Gastrocnemius medialis (tissue), 4 donors: Measurements from ENCODE around the gene OR5AR1. TPM values are rescaled to one million over a fixed set of nuclear protein-coding genes. Genes with fewer than 3 reads are reported as not detected.

ENCODE experiments used
- ATAC-seq, 2 donors: fragments of 150-250 bp; one replicate each; pipeline ENCODE4 v1.9.1; 2016
- DNase-seq, 2 donors: peaks; one replicate each; pipeline ENCODE4 v3.0.0-alpha.2; 2019
- H3K27ac ChIP-seq, 4 donors: fragments of 200-600 bp; sonication (generic); 1 replicate in 1 of 4; 2 replicates in 3 of 4; pipeline ENCODE4 v1.5.1; 2016 to 2018; ENCODE audit warnings: mild to moderate bottlenecking in 2 of 4, moderate library complexity in 1 of 4
- H3K27me3 ChIP-seq, 3 donors: fragments of 200-600 bp; sonication (generic) in 2 of 3; 1 replicate in 1 of 3; 2 replicates in 2 of 3; pipeline versions ENCODE4 v1.5.1 to v1.6.0; 2016 to 2019; ENCODE audit warnings: mild to moderate bottlenecking in 1 of 3, moderate library complexity in 1 of 3
- H3K36me3 ChIP-seq, 2 donors: fragments of 200-600 bp; sonication (generic) in 1 of 2; one replicate each; pipeline ENCODE4 v1.5.1; 2017 to 2018
- H3K4me1 ChIP-seq, 2 donors: fragments of 200-600 bp; sonication (generic) in 1 of 2; one replicate each; pipeline ENCODE4 v1.5.1; 2016 to 2017; ENCODE audit warnings: mild to moderate bottlenecking in 2 of 2
- H3K4me3 ChIP-seq, 4 donors: fragments of 200-600 bp; sonication (generic) in 3 of 4; 1 replicate in 1 of 4; 2 replicates in 3 of 4; pipeline ENCODE4 v1.5.1; 2016 to 2019; ENCODE audit warnings: mild to moderate bottlenecking in 2 of 4
- H3K9me3 ChIP-seq, 3 donors: fragments of 200-600 bp; sonication (generic) in 2 of 3; 1 replicate in 1 of 3; 2 replicates in 2 of 3; pipeline ENCODE4 v1.5.1; 2016 to 2019
- POLR2A ChIP-seq, 2 donors: fragments of 450-650 bp; IDR thresholded peaks; one replicate each; pipeline ENCODE4 v1.6.1; 2017; ENCODE audit warnings: antibody characterized with exemption in 2 of 2, mild to moderate bottlenecking in 2 of 2, moderate library complexity in 2 of 2
- in situ Hi-C, 4 donors: fragments of 200-750 bp; cut with MboI; loops; one replicate each; pipeline versions ENCODE4 v1.15.0 to v1.8.0; 2017; ENCODE audit warnings: low sequenced_read_pairs in 4 of 4
- intact Hi-C: fragments of 100-400 bp; cut with DNase I; formaldehyde crosslinking; loops from one replicate; pipeline ENCODE4 v1.15.1; 2023; ENCODE audit warnings: low total_unique reads
- total RNA-seq, 4 donors: library from RNA; depleted of rRNA; stranded (reverse); fragments of >200 nt; gene quantifications; one replicate each; pipeline versions ENCODE4 v1.1.0 to v1.2.3, GENCODE V29; 2016
- TF ChIP-seq, protein P1 (sequence below), 5 experiments: fragments of 450-650 bp in 3 of 5; fragments of 200-600 bp in 2 of 5; sonication (generic) in 2 of 5; IDR thresholded peaks in 4 of 5; conservative IDR thresholded peaks in 1 of 5; 1 replicate in 4 of 5; 2 replicates in 1 of 5; pipeline ENCODE4 v1.5.1; 2016 to 2019; ENCODE audit warnings: antibody characterized with exemption in 5 of 5, mild to moderate bottlenecking in 3 of 5, moderate library complexity in 3 of 5

OR5AR1 gene
- total RNA-seq, 4 donors from 2014 or later: not detected

DNA sequence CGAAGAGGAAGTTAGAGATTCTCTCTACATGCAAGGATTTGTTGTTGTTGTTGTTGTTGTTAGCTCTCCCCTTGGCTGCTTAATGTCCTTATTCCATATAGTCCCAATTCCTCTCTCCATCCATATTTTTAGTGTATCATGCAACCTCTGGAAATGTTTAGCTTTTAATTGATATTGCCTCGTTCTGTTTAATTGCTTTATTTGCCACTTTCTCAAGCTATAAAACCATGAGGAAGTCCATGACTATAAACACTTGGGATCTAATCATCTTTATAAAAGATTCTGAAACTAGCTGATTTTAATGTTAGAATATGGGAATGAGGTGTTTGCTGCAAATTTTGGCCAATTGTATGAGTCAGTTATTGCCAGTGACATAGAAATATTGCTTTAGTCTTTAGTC, 29.9 kb downstream of the OR5AR1 start:
- no peaks in the 10 kb centered on the region for H3K27me3 ChIP-seq
- in situ Hi-C loops (no loop called here), intact Hi-C loops (no loop called here)
- no peak overlapping the region for H3K27ac ChIP-seq
- DNase-seq (no peak), ATAC-seq (no peak)
- no peaks in the 10 kb centered on the region for H3K36me3 ChIP-seq
- no peaks in the 10 kb centered on the region for H3K4me1 ChIP-seq
- no peak overlapping the region for H3K4me3 ChIP-seq
- TF ChIP-seq, protein P1, sequence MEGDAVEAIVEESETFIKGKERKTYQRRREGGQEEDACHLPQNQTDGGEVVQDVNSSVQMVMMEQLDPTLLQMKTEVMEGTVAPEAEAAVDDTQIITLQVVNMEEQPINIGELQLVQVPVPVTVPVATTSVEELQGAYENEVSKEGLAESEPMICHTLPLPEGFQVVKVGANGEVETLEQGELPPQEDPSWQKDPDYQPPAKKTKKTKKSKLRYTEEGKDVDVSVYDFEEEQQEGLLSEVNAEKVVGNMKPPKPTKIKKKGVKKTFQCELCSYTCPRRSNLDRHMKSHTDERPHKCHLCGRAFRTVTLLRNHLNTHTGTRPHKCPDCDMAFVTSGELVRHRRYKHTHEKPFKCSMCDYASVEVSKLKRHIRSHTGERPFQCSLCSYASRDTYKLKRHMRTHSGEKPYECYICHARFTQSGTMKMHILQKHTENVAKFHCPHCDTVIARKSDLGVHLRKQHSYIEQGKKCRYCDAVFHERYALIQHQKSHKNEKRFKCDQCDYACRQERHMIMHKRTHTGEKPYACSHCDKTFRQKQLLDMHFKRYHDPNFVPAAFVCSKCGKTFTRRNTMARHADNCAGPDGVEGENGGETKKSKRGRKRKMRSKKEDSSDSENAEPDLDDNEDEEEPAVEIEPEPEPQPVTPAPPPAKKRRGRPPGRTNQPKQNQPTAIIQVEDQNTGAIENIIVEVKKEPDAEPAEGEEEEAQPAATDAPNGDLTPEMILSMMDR (IDR thresholded peaks at IDR 0.05 in 4 of 5, conservative IDR thresholded peaks at IDR 0.05 in 1 of 5): no peak
- TF ChIP-seq POLR2A (IDR thresholded peaks at IDR 0.05): no peak
- no peaks in the 10 kb centered on the region for H3K9me3 ChIP-seq

DNA sequence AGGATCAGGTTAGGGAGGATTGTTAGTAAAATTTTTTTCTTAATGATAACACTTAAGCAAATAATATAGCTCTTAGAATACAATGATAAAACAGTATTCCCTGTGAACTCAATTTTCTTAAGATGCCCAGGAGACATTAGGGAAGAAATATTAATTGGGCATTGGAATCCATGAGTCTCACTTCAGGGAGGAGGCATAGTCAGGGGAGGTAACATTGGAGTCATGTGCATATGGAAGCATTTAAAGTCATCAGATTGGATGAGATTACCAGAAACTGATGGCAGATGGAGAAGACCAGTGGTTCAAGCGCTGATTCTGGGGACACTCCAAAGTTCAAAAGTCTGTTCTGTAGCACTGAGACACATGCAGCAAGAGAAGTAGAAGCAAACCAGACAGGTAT, 35.3 kb downstream of the OR5AR1 start, which contains the start of gene OR9G1:
Gene OR9G1, plus strand, starts transcription at position 301 of the 400 bp plus-strand sequence. CDS start 1,293 bp downstream, outside the sequence.
- intact Hi-C loops (no loop called here), in situ Hi-C loops (no loop called here)
- no peak within 1 kb of the TSS for H3K4me3 ChIP-seq
- no peaks in the 10 kb centered on the region for H3K9me3 ChIP-seq
- TF ChIP-seq POLR2A (IDR thresholded peaks at IDR 0.05): no peak
- TF ChIP-seq, protein P1 (IDR thresholded peaks at IDR 0.05 in 4 of 5, conservative IDR thresholded peaks at IDR 0.05 in 1 of 5): no peak
- H3K4me1 ChIP-seq: no peaks in the 10 kb centered on the region
- no peaks in the 10 kb centered on the region for H3K36me3 ChIP-seq
- no peak within 1 kb of the TSS for H3K27ac ChIP-seq
- H3K27me3 ChIP-seq: no peaks in the 10 kb centered on the region
- DNase-seq (no peak), ATAC-seq (no peak)

DNA sequence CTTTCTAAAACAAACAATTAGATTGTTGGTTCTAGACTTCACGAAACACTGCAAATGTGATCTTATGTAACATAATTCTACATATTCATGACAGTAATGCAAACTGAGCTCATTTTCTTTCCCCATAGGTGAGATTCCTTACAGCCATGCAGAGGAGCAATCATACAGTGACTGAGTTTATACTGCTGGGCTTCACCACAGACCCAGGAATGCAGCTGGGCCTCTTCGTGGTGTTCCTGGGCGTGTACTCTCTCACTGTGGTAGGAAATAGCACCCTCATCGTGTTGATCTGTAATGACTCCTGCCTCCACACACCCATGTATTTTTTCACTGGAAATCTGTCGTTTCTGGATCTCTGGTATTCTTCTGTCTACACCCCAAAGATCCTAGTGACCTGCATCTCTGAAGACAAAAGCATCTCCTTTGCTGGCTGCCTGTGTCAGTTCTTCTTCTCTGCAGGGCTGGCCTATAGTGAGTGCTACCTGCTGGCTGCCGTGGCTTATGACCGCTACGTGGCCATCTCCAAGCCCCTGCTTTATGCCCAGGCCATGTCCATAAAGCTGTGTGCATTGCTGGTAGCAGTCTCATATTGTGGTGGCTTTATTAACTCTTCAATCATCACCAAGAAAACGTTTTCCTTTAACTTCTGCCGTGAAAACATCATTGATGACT, 36.9 kb downstream of the OR5AR1 start:
- no peak for DNase-seq
- H3K4me3 ChIP-seq: no peak overlapping the region
- H3K27ac ChIP-seq: no peak overlapping the region
- intact Hi-C loops: no loop called here
- no peak for ATAC-seq
- in situ Hi-C loops: no loop called here
- no peaks in the 10 kb centered on the region for H3K27me3 ChIP-seq
- H3K36me3 ChIP-seq: no peaks in the 10 kb centered on the region
- TF ChIP-seq, protein P1 (IDR thresholded peaks at IDR 0.05 in 4 of 5, conservative IDR thresholded peaks at IDR 0.05 in 1 of 5): no peak
- no peak for TF ChIP-seq POLR2A (IDR thresholded peaks at IDR 0.05)
- H3K4me1 ChIP-seq: no peaks in the 10 kb centered on the region
- no peaks in the 10 kb centered on the region for H3K9me3 ChIP-seq

DNA sequence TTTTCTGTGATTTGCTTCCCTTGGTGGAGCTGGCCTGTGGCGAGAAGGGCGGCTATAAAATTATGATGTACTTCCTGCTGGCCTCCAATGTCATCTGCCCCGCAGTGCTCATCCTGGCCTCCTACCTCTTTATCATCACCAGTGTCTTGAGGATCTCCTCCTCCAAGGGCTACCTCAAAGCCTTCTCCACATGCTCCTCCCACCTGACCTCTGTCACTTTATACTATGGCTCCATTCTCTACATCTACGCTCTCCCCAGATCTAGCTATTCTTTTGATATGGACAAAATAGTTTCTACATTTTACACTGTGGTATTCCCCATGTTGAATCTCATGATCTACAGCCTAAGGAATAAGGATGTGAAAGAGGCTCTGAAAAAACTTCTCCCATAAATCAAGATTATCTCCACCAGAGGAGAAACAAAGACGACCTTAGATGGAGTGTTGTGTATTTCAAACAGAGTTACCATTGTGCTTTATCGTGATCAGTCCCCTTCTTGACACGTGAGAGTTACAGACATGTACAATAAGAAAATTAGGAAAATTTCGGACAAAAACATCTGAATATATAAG, 37.5 kb downstream of the OR5AR1 start:
- no peaks in the 10 kb centered on the region for H3K9me3 ChIP-seq
- TF ChIP-seq, protein P1 (IDR thresholded peaks at IDR 0.05 in 4 of 5, conservative IDR thresholded peaks at IDR 0.05 in 1 of 5): no peak
- no peak for TF ChIP-seq POLR2A (IDR thresholded peaks at IDR 0.05)
- no peaks in the 10 kb centered on the region for H3K4me1 ChIP-seq
- no peak overlapping the region for H3K4me3 ChIP-seq
- DNase-seq: no peak
- intact Hi-C loops (no loop called here), in situ Hi-C loops (no loop called here)
- no peaks in the 10 kb centered on the region for H3K36me3 ChIP-seq
- ATAC-seq: no peak
- no peaks in the 10 kb centered on the region for H3K27me3 ChIP-seq
- no peak overlapping the region for H3K27ac ChIP-seq
